ENCODE results near the gene RECQL. TPM values are rescaled to one million over a fixed set of nuclear protein-coding genes. Genes with fewer than 3 reads are reported as not detected.

Gene RECQL
- total RNA-seq, 2 experiments from 2014 or later, result 83.4 to 90.7 TPM

Other genes with a start within 250 kb of the RECQL start
- gene SLCO1A2, start 166.7 kb downstream of the RECQL start, total RNA-seq, result not detected
- gene IAPP, start 128.7 kb downstream of the RECQL start, total RNA-seq, result not detected
- gene PYROXD1, start 64.0 kb downstream of the RECQL start, total RNA-seq, result 10 to 100 TPM; 24.3 to 25.6 TPM
- 10 to 100 TPM; 34.1 to 35.4 TPM for gene GOLT1B, start 154 bp upstream of the RECQL start, total RNA-seq
- gene SPX, start 24.7 kb upstream of the RECQL start, total RNA-seq, result under 1 TPM; 0.31 to 0.42 TPM
- not detected for gene GYS2, start 103.2 kb upstream of the RECQL start, total RNA-seq
- 1,000 to 10,000 TPM; 1,947 to 1,996 TPM for gene LDHB, start 156.2 kb upstream of the RECQL start, total RNA-seq

All from activated naive CD8-positive, alpha-beta T cell treated with anti-CD3 and anti-CD28 coated beads for 36 hours (primary cell).